Fibroblast of the conjunctiva (primary cell): ENCODE measurements around the gene TMCO4.

Source experiments
- DNase-seq: peaks from one replicate; pipeline ENCODE4 v3.0.0-alpha.2; 2010; ENCODE audit warnings: low read depth

The TMCO4 gene

GRCh38 chr1:19747761-19748160, 52.0 kb downstream of the TMCO4 start:
- DNase-seq, result no peak

GRCh38 chr1:19744886-19745285, 54.8 kb downstream of the TMCO4 start:
- DNase-seq, result no peak

GRCh38 chr1:19744335-19744743, 55.4 kb downstream of the TMCO4 start:
- DNase-seq, result no peak

GRCh38 chr1:19743793-19744192, 55.9 kb downstream of the TMCO4 start:
- no peak for DNase-seq

GRCh38 chr1:19743180-19743579, 56.5 kb downstream of the TMCO4 start:
- no peak for DNase-seq

GRCh38 chr1:19739628-19740027, 60.1 kb downstream of the TMCO4 start:
- no peak for DNase-seq

- no peak for DNase-seq
Observed at GRCh38 chr1:19738669-19739068, 61.0 kb downstream of the TMCO4 start.

- no peak for DNase-seq
Observed at GRCh38 chr1:19738076-19738475, 61.6 kb downstream of the TMCO4 start.

GRCh38 chr1:19737104-19737825, 62.5 kb downstream of the TMCO4 start:
- no peak for DNase-seq

GRCh38 chr1:19735440-19736127, 64.1 kb downstream of the TMCO4 start:
- DNase-seq, result peak; percentile 88

- no peak for DNase-seq
Observed at GRCh38 chr1:19734472-19734999, 65.2 kb downstream of the TMCO4 start.

GRCh38 chr1:19734056-19734455, 65.7 kb downstream of the TMCO4 start:
- DNase-seq, result no peak

- no peak for DNase-seq
Observed at GRCh38 chr1:19733615-19734014, 66.1 kb downstream of the TMCO4 start.

GRCh38 chr1:19731311-19731821, 68.3 kb downstream of the TMCO4 start:
- no peak for DNase-seq

GRCh38 chr1:19730793-19731192, 68.9 kb downstream of the TMCO4 start:
- DNase-seq, result no peak

GRCh38 chr1:19730232-19730631, 69.5 kb downstream of the TMCO4 start:
- DNase-seq, result no peak

- DNase-seq, result no peak
Observed at GRCh38 chr1:19728413-19729145, 71.1 kb downstream of the TMCO4 start.

GRCh38 chr1:19725606-19726005, 74.1 kb downstream of the TMCO4 start:
- no peak for DNase-seq

GRCh38 chr1:19723874-19724273, 75.8 kb downstream of the TMCO4 start:
- DNase-seq, result no peak

GRCh38 chr1:19720973-19721372, 78.7 kb downstream of the TMCO4 start:
- no peak for DNase-seq

- no peak for DNase-seq
Observed at GRCh38 chr1:19720174-19720573, 79.5 kb downstream of the TMCO4 start.

GRCh38 chr1:19717467-19717866, 82.2 kb downstream of the TMCO4 start:
- no peak for DNase-seq
